Fibroblast of villous mesenchyme (primary cell): ENCODE measurements around the gene GPC6. TPM values are rescaled to one million over a fixed set of nuclear protein-coding genes. Genes with fewer than 3 reads are reported as not detected.

Source experiments
- DNase-seq: peaks from one replicate; pipeline ENCODE4 v3.0.0-alpha.2; 2010; ENCODE audit warnings: low read depth
- H3K4me3 ChIP-seq: 2 replicates; pipeline ENCODE4 v1.5.1; 2011; ENCODE audit warnings: low read depth, mild to moderate bottlenecking, low read length
- CTCF ChIP-seq: IDR thresholded peaks from 2 replicates; pipeline ENCODE4 v1.5.1; 2012; ENCODE audit warnings: low read depth, mild to moderate bottlenecking, low read length; ENCODE audit not compliant: insufficient read depth
- total RNA-seq: library from RNA; depleted of rRNA; stranded (reverse); fragments of >200 nt; gene quantifications from 2 replicates; pipeline ENCODE4 v1.2.3, GENCODE V29; 2012

Gene GPC6
- total RNA-seq, 1 donor, result 6.0 TPM

DNA sequence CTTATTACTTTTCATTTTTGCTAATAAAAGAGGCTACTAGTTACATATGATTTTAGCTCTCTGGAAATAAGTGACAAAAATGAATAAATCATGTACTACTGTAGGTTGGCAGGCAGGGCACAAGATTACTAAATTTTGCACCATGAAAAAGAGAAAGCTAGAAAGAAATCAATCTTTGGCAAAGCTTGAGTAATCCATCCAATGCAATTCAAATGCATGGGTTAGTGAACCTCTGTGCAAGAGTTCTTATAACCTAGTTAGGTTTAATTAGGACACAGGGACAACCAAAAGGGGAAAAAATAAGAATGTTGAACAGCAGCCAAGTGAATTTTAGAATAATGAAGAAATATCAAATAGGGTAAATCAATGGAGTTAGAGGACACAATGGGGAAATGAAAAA, 947.4 kb downstream of the GPC6 start:
- no peak for DNase-seq
- TF ChIP-seq CTCF, result no peak
- no peak overlapping the region for H3K4me3 ChIP-seq

- H3K4me3 ChIP-seq, result no peak overlapping the region
- no peak for TF ChIP-seq CTCF
- DNase-seq, result no peak
Measured at GRCh38 chr13:94175076-94175475, 948.5 kb downstream of the GPC6 start.

- no peak for TF ChIP-seq CTCF
- peak; percentile 78 for DNase-seq
Measured at GRCh38 chr13:94176561-94176960, 950.0 kb downstream of the GPC6 start.

DNA sequence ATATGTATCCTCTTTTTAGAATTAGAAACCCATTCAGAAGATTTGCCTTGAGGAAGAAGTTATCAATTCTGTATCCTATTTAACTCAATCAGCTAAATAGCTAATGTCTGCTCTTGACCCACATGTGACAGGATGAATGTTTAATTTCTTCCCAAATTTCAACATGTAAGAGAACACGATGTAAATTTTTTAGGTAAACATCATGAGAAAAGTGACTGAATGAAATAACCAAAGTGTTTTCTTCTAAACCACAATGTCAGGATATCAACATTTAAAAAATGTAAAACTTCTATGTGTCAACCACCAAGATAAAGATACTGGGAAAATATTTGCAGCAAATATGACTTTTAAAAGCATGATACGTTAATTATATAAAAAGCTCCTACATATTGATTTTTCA, 950.4 kb downstream of the GPC6 start:
- H3K4me3 ChIP-seq, result no peak overlapping the region
- TF ChIP-seq CTCF, result no peak
- DNase-seq, result peak; percentile 36

More at GRCh38 chr13:94176561-94176960, 950.0 kb downstream of the GPC6 start:
- H3K4me3 ChIP-seq, result no peak overlapping the region

DNA sequence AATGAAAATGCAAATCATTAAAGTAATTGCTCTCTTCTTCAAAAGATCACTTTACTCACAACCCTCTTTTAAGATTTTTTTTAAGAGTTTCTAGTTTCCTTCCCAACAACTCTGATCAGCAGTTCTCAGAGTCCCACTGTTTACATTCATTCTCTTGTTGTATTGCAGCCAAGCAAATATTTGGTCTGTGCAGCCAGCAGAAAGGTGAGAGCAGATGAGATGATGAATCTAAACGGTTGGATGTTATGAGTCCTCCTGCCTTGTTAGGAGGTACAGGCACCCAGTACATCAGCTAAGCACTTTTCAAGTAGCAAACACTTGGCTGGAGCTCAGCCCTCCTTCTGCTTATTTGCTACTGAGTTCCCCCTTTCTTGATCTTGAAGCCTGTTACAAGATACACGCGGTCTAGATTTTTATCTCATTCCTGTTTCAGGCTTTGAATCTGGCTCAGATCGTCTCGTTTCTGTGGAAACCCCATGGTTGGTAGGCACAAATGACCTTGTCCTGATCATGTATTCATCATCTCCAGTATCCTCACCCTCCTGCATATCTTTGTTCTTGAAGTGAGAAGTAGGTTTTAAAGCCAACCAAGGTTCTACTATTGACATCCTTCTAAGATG, 952.1 kb downstream of the GPC6 start:
- H3K4me3 ChIP-seq, result no peak overlapping the region
- TF ChIP-seq CTCF, result no peak
- DNase-seq, result peak; percentile 41

DNA sequence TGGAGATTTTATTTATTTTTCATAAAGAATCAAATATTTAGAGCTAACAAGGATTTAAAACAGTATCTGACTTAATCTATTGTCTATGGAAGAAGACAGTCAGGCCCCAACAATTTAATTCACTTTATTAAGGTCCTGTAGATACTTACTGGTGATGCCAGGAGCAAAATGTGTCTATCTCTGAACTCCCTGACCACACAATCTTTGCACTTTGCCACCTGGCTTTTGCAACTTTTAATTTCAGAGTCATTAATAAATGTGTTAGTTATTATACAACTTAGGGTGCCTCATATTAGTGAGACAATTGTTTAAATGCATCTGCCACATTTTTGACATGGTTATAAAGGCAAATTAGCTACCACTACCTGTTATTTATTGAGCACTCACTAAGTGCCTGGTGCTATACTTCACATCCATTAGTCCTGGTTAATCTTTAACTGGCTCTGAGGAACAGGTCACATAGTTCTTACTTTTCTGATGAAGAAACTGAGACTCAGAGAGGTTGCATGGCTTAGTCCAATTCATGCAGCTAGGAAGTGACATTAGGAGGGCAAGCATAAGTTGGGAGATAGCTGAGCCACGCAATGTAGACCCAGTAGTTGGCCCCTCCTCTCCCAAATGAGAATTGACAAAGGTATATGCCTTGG, 955.0 kb downstream of the GPC6 start:
- DNase-seq, result no peak
- H3K4me3 ChIP-seq, result no peak overlapping the region
- TF ChIP-seq CTCF, result no peak

GRCh38 chr13:94182185-94182761, 955.7 kb downstream of the GPC6 start:
- no peak for DNase-seq
- no peak overlapping the region for H3K4me3 ChIP-seq
- no peak for TF ChIP-seq CTCF
